MCF 10A (cell line): ENCODE data around the gene ARMH3. TPM values are rescaled to one million over a fixed set of nuclear protein-coding genes. Genes with fewer than 3 reads are reported as not detected.

Source experiments
- BruUV-seq: library from RNA; stranded (reverse); fragments of 400-500 nt; replicated peaks from 2 replicates; lab custom pipeline; 2021; lab: Mats Ljungman, UMichigan
- CTCF ChIA-PET: fragments of 300-600 bp; sonication (Branson Sonifier 250); formaldehyde crosslinking; extraction: SDS; loops from one replicate; lab custom pipeline; 2021; ENCODE audit warnings: antibody characterized with exemption, inconsistent platforms; lab: Yijun Ruan, JAX
- POLR2A ChIA-PET: fragments of 300-600, 350-650 bp; sonication (Branson Sonifier 250); formaldehyde crosslinking; extraction: SDS; loops from one replicate; lab custom pipeline; 2020; ENCODE audit warnings: antibody characterized with exemption, inconsistent platforms; lab: Yijun Ruan, JAX
- DNase-seq: peaks from one replicate; pipeline ENCODE4 v3.0.0-alpha.2; 2018; ENCODE audit not compliant: unreplicated experiment
- H3K27ac Mint-ChIP-seq: one replicate; pipeline ENCODE4 v1.8.0; 2022; ENCODE audit warnings: mild to moderate bottlenecking, low read depth, mixed read lengths; ENCODE audit not compliant: unreplicated experiment
- H3K27me3 Mint-ChIP-seq: one replicate; pipeline ENCODE4 v1.8.0; 2022; ENCODE audit warnings: mixed read lengths; ENCODE audit not compliant: insufficient read depth, unreplicated experiment
- H3K36me3 Mint-ChIP-seq: one replicate; pipeline ENCODE4 v1.8.0; 2022; ENCODE audit warnings: mild to moderate bottlenecking, moderate library complexity, mixed read lengths; ENCODE audit not compliant: insufficient read depth, unreplicated experiment
- H3K4me1 Mint-ChIP-seq: one replicate; pipeline ENCODE4 v1.8.0; 2022; ENCODE audit warnings: mixed read lengths; ENCODE audit not compliant: insufficient read depth, unreplicated experiment
- H3K4me3 Mint-ChIP-seq: one replicate; pipeline ENCODE4 v1.8.0; 2022; ENCODE audit warnings: mild to moderate bottlenecking, moderate library complexity, mixed read lengths; ENCODE audit not compliant: unreplicated experiment
- H3K9me3 Mint-ChIP-seq: one replicate; pipeline ENCODE4 v1.8.0; 2022; ENCODE audit warnings: mixed read lengths; ENCODE audit not compliant: unreplicated experiment
- CTCF ChIP-seq: fragments of 200-600 bp; IDR thresholded peaks from one replicate; pipeline ENCODE4 v1.8.0; 2022; ENCODE audit warnings: antibody characterized with exemption, mild to moderate bottlenecking; ENCODE audit not compliant: unreplicated experiment
- intact Hi-C: fragments of 100-400 bp; cut with micrococcal nuclease; formaldehyde crosslinking; loops from 2 replicates; pipeline ENCODE4 v1.14.1; 2022
- total RNA-seq: library from RNA; stranded (reverse); gene quantifications from 2 replicates; pipeline ENCODE4 v1.2.3, GENCODE V29; 2022

The ARMH3 gene
- total RNA-seq, 1 experiment from 2014 or later = 17.6 TPM

- H3K4me3 Mint-ChIP-seq = no peak overlapping the region
- H3K9me3 Mint-ChIP-seq = no peaks in the 10 kb centered on the region
- H3K27me3 Mint-ChIP-seq = no peaks in the 10 kb centered on the region
- no TSS peak for BruUV-seq
- TF ChIP-seq CTCF = no peak
- ChIA-PET CTCF (interaction anchor here (0.8 to 2.1 kb wide), 4 partner anchors 8 to 182 kb away, joined by 3 to 13 read pairs (median 6); no protein-coding TSS in a partner anchor), POLR2A (interaction anchor here (1.2 to 3.0 kb wide), 2 partner anchors 9 to 11 kb away, joined by 4 to 19 read pairs; partner anchors contain the start of gene OGA)
- peaks cover 22% of the 10 kb centered on the region for H3K36me3 Mint-ChIP-seq
- intact Hi-C loops = no loop called here
- H3K27ac Mint-ChIP-seq = no peak overlapping the region
- H3K4me1 Mint-ChIP-seq = peaks cover 19% of the 10 kb centered on the region
- no peak for DNase-seq
Observed at GRCh38 chr10:101827919-101828600, 227.9 kb downstream of the ARMH3 start.

- no peak overlapping the region for H3K4me3 Mint-ChIP-seq
- no TSS peak for BruUV-seq
- no peak for TF ChIP-seq CTCF
- H3K27me3 Mint-ChIP-seq = no peaks in the 10 kb centered on the region
- H3K27ac Mint-ChIP-seq = no peak overlapping the region
- peaks cover 19% of the 10 kb centered on the region for H3K4me1 Mint-ChIP-seq
- POLR2A ChIA-PET = interaction anchor here (0.6 to 3.0 kb wide), 2 partner anchors 8 to 66 kb away, joined by 3 to 19 read pairs; partner anchors contain the start of gene OGA
- peaks cover 20% of the 10 kb centered on the region for H3K36me3 Mint-ChIP-seq
- H3K9me3 Mint-ChIP-seq = no peaks in the 10 kb centered on the region
- no peak for DNase-seq
- CTCF ChIA-PET = interaction anchor here (0.6 to 2.1 kb wide), 4 partner anchors 8 to 161 kb away, joined by 3 to 13 read pairs (median 6); no protein-coding TSS in a partner anchor
- intact Hi-C loops = no loop called here
Observed at GRCh38 chr10:101826852-101827434, 229.0 kb downstream of the ARMH3 start.

- Mint-ChIP-seq H3K27ac (no peak overlapping the region), H3K9me3 (no peaks in the 10 kb centered on the region), H3K27me3 (no peaks in the 10 kb centered on the region), H3K36me3 (peaks cover 17% of the 10 kb centered on the region), H3K4me1 (no peaks in the 10 kb centered on the region), H3K4me3 (no peak overlapping the region)
- DNase-seq = no peak
- intact Hi-C loops = no loop called here
- POLR2A ChIA-PET = no interaction called here
- TF ChIP-seq CTCF = no peak
- no TSS peak for BruUV-seq
- CTCF ChIA-PET = interaction anchor here (0.5 to 0.6 kb wide), 2 partner anchors 37 to 148 kb away, joined by 3 to 4 read pairs; no protein-coding TSS in a partner anchor
Observed at GRCh38 chr10:101824736-101825135, 231.2 kb downstream of the ARMH3 start.
